IMR-90 (cell line): ENCODE measurements around the gene PNPLA2. TPM values are rescaled to one million over a fixed set of nuclear protein-coding genes. Genes with fewer than 3 reads are reported as not detected.

Experiments used
- ATAC-seq: fragments of 200-7000 bp; cut with Tn5 transposase; 2 replicates; pipeline ENCODE4 v1.9.1; 2020; ENCODE audit warnings: low read depth, mild to moderate bottlenecking, moderate library complexity
- BruUV-seq: library from RNA; stranded (reverse); fragments of 400-500 nt; replicated peaks from 2 replicates; lab custom pipeline; 2021; lab: Mats Ljungman, UMichigan
- CTCF ChIA-PET: fragments of 300-600 bp; formaldehyde crosslinking; extraction: SDS; loops from one replicate; lab custom pipeline; 2021; ENCODE audit warnings: antibody characterized with exemption; lab: Yijun Ruan, JAX
- POLR2A ChIA-PET: fragments of 300-600 bp; sonication (Branson Sonifier 250); formaldehyde crosslinking; loops from one replicate; lab custom pipeline; 2022; ENCODE audit warnings: antibody characterized with exemption; ENCODE audit not compliant: unreplicated experiment; lab: Charles Lee
- DNase-seq: peaks from one replicate; pipeline ENCODE4 v3.0.0; 2013
- H2AFZ ChIP-seq: replicated peaks from 2 replicates; pipeline ENCODE3; 2013; ENCODE audit warnings: low read length, mild to moderate bottlenecking; ENCODE audit not compliant: poor library complexity
- H2AK5ac ChIP-seq: 2 replicates; pipeline ENCODE4 v1.6.1; 2013; ENCODE audit warnings: low read depth, low read length, inconsistent platforms
- H2AK9ac ChIP-seq: replicated peaks from 2 replicates; pipeline ENCODE3; 2013; ENCODE audit warnings: mild to moderate bottlenecking, low read depth, low read length, moderate library complexity; ENCODE audit not compliant: poor library complexity
- H2BK120ac ChIP-seq: 2 replicates; pipeline ENCODE4 v1.6.1; 2013; ENCODE audit warnings: low read depth, low read length, inconsistent platforms
- H2BK15ac ChIP-seq: 3 replicates; pipeline ENCODE4 v1.6.1; 2013; ENCODE audit warnings: low read depth, low read length, inconsistent platforms
- H2BK20ac ChIP-seq: 2 replicates; pipeline ENCODE4 v1.6.1; 2013; ENCODE audit warnings: low read depth, mild to moderate bottlenecking, inconsistent platforms, low read length, moderate library complexity
- H2BK5ac ChIP-seq: 2 replicates; pipeline ENCODE4 v1.6.1; 2013; ENCODE audit warnings: mild to moderate bottlenecking, low read depth, low read length, inconsistent platforms; ENCODE audit not compliant: poor library complexity, severe bottlenecking
- H3K14ac ChIP-seq: replicated peaks from 2 replicates; pipeline ENCODE4 v1.6.1; 2013; ENCODE audit warnings: low read depth, low read length, inconsistent platforms
- H3K18ac ChIP-seq: 2 replicates; pipeline ENCODE4 v1.6.1; 2013; ENCODE audit warnings: low read depth, low read length, control low read depth
- H3K23ac ChIP-seq: 2 replicates; pipeline ENCODE4 v1.6.1; 2013; ENCODE audit warnings: low read depth, low read length, inconsistent platforms
- H3K27ac ChIP-seq: 2 replicates; pipeline ENCODE4 v1.5.1; 2013; ENCODE audit warnings: mild to moderate bottlenecking, control low read depth, low read length; ENCODE audit not compliant: insufficient read depth
- H3K27me3 ChIP-seq: 2 replicates; pipeline ENCODE4 v1.6.1; 2013; ENCODE audit warnings: low read length; ENCODE audit not compliant: control insufficient read depth, insufficient read depth
- H3K36me3 ChIP-seq: 2 replicates; pipeline ENCODE4 v1.6.1; 2013; ENCODE audit warnings: low read length, mixed read lengths; ENCODE audit not compliant: control insufficient read depth, insufficient read depth
- H3K4ac ChIP-seq: 2 replicates; pipeline ENCODE4 v1.6.1; 2013; ENCODE audit warnings: low read depth, low read length, inconsistent platforms
- H3K4me1 ChIP-seq: 2 replicates; pipeline ENCODE4 v1.6.1; 2013; ENCODE audit warnings: low read length, mixed read lengths; ENCODE audit not compliant: control insufficient read depth, insufficient read depth
- H3K4me2 ChIP-seq: 2 replicates; pipeline ENCODE4 v1.6.1; 2013; ENCODE audit warnings: low read depth, mild to moderate bottlenecking, control low read depth, low read length, moderate library complexity
- H3K4me3 ChIP-seq: 2 replicates; pipeline ENCODE4 v1.5.1; 2013; ENCODE audit warnings: low read depth, mild to moderate bottlenecking, control low read depth, low read length, moderate library complexity; ENCODE audit not compliant: insufficient read depth
- H3K56ac ChIP-seq: 2 replicates; pipeline ENCODE4 v1.6.1; 2013; ENCODE audit warnings: low read length, inconsistent platforms; ENCODE audit not compliant: insufficient read depth; ENCODE audit errors: extremely low read depth
- H3K79me1 ChIP-seq, 2 experiments: 2 replicates each; pipeline ENCODE4 v1.6.1; 2013; ENCODE audit warnings: low read length in 2 of 2, inconsistent platforms in 1 of 2, low read depth in 1 of 2
- H3K9ac ChIP-seq: 2 replicates; pipeline ENCODE4 v1.6.1; 2013; ENCODE audit warnings: low read depth, low read length, control low read depth
- H3K9me1 ChIP-seq: 2 replicates; pipeline ENCODE4 v1.6.1; 2013; ENCODE audit warnings: low read length, inconsistent platforms; ENCODE audit not compliant: insufficient read depth
- H3K9me3 ChIP-seq: 2 replicates; pipeline ENCODE4 v1.6.1; 2013; ENCODE audit warnings: low read length; ENCODE audit not compliant: control insufficient read depth, insufficient read depth
- H4K20me1 ChIP-seq: 2 replicates; pipeline ENCODE4 v1.6.1; 2013; ENCODE audit warnings: low read length, inconsistent platforms; ENCODE audit not compliant: insufficient read depth
- H4K5ac ChIP-seq: 2 replicates; pipeline ENCODE4 v1.6.1; 2013; ENCODE audit warnings: mild to moderate bottlenecking, low read depth, low read length, control low read depth
- H4K8ac ChIP-seq, 2 experiments: 2 replicates each; pipeline ENCODE4 v1.6.1; 2013; ENCODE audit warnings: low read depth in 2 of 2, low read length in 2 of 2, control low read depth in 1 of 2, inconsistent platforms in 1 of 2
- H4K91ac ChIP-seq: 2 replicates; pipeline ENCODE4 v1.6.1; 2013; ENCODE audit warnings: low read depth, low read length, inconsistent platforms; ENCODE audit not compliant: insufficient read depth
- BHLHE40 ChIP-seq: fragments of 150-350 bp; IDR thresholded peaks from 2 replicates; pipeline ENCODE4 v1.6.1; 2016; ENCODE audit warnings: mild to moderate bottlenecking, low read depth, low read length
- CEBPB ChIP-seq: IDR thresholded peaks from 2 replicates; pipeline ENCODE4 v1.6.1; 2012; ENCODE audit warnings: low read depth, low read length, improper control_type of control experiment
- CHD1 ChIP-seq: IDR thresholded peaks from 2 replicates; pipeline ENCODE4 v1.6.1; 2012; ENCODE audit warnings: low read depth, low read length, improper control_type of control experiment
- CTCF ChIP-seq: conservative IDR thresholded peaks from 2 replicates; pipeline ENCODE4 v1.5.1; 2012; ENCODE audit warnings: mild to moderate bottlenecking, low read depth, low read length, improper control_type of control experiment
- ELK1 ChIP-seq: fragments of 150-350 bp; IDR thresholded peaks from 2 replicates; pipeline ENCODE4 v1.6.1; 2016; ENCODE audit warnings: low read depth, mild to moderate bottlenecking, low read length, moderate library complexity, borderline replicate concordance
- MAFK ChIP-seq: IDR thresholded peaks from 2 replicates; pipeline ENCODE4 v1.6.1; 2012; ENCODE audit warnings: low read depth, low read length, improper control_type of control experiment
- RFX5 ChIP-seq: IDR thresholded peaks from 2 replicates; pipeline ENCODE4 v1.8.0; 2012; ENCODE audit warnings: low read depth, mild to moderate bottlenecking, low read length, moderate library complexity
- USF2 ChIP-seq: fragments of 150-350 bp; IDR thresholded peaks from 2 replicates; pipeline ENCODE4 v1.6.1; 2017; ENCODE audit warnings: mild to moderate bottlenecking, antibody characterized with exemption, low read length, low read depth
- WGBS, 2 experiments: methylation state at CpG; one replicate each; pipeline versions ENCODE4 v1.1.5 to v1.1.7; 2013; ENCODE audit warnings: missing lambda C conversion rate in 2 of 2; ENCODE audit not compliant: insufficient read length in 1 of 2; ENCODE audit errors: extremely low coverage in 2 of 2; 5-methylcytosine and 5-hydroxymethylcytosine counted together
- dilution Hi-C: fragments of 300-500 bp; cut with HindIII; formaldehyde crosslinking; loops from one replicate; pipeline ENCODE4 v1.14.3; 2018; ENCODE audit warnings: low sequenced_read_pairs; ENCODE audit not compliant: unreplicated experiment
- in situ Hi-C: fragments of 300-500 bp; cut with MboI; formaldehyde crosslinking; loops from 3 replicates; pipeline ENCODE4 v1.14.3; 2019; ENCODE audit warnings: low sequenced_read_pairs, inconsistent platforms, mixed read lengths
- intact Hi-C: fragments of 100-400 bp; cut with micrococcal nuclease; formaldehyde crosslinking; loops from 2 replicates; pipeline ENCODE4 v1.10.0; 2022
- polyA plus RNA-seq, 3 experiments: library from polyadenylated mRNA; depleted of rRNA; stranded (reverse); fragments of >200 nt; gene quantifications; 2 replicates each; pipeline ENCODE4 v1.2.3, GENCODE V29; 2012; ENCODE audit warnings: low replicate concordance in 1 of 3
- total RNA-seq: library from RNA; depleted of rRNA; stranded (reverse); fragments of >200 nt; gene quantifications from 2 replicates; pipeline ENCODE4 v1.2.3, GENCODE V29; 2012

The PNPLA2 gene
- total and polyA plus RNA-seq, 2 of the 4 experiments (the other 2 are of a cell fraction) = 7.0 to 94.3 TPM

- H2BK5ac ChIP-seq = no peak overlapping the region
- WGBS, 2 experiments = 95% methylated on average over 7 of the region's 49 CpGs; no CpG with 5 or more reads in 1 of the 2 experiments
- no peak overlapping the region for H3K4me3 ChIP-seq
- TF ChIP-seq CHD1 = no peak
- no peak for TF ChIP-seq CTCF
- TF ChIP-seq BHLHE40 = no peak
- TF ChIP-seq CEBPB = no peak
- no peak for TF ChIP-seq ELK1
- TF ChIP-seq MAFK = no peak
- TF ChIP-seq RFX5 = no peak
- TF ChIP-seq USF2 = no peak
- no peak overlapping the region for H2AK9ac ChIP-seq
- H3K18ac ChIP-seq = no peak overlapping the region
- H2AFZ ChIP-seq = no peak overlapping the region
- no peak for DNase-seq
- H3K9me1 ChIP-seq = peaks cover 6% of the 10 kb centered on the region; the same call in 1 of the 2 replicates
- no peak overlapping the region for H3K27ac ChIP-seq
- no peaks in the 10 kb centered on the region for H3K27me3 ChIP-seq
- H2BK20ac ChIP-seq = no peak overlapping the region
- H4K20me1 ChIP-seq = peaks cover 7% of the 10 kb centered on the region
- no peak for ATAC-seq
- H3K79me1 ChIP-seq = peaks cover 0 to 27% of the 10 kb centered on the region in 2 experiments; a peak in 3 of 4 replicates
- H3K9me3 ChIP-seq = no peaks in the 10 kb centered on the region
- H4K5ac ChIP-seq = no peak overlapping the region
- no peak overlapping the region for H4K91ac ChIP-seq
- no peak overlapping the region for H2AK5ac ChIP-seq
- H3K36me3 ChIP-seq = peaks cover 23% of the 10 kb centered on the region; the same call in 1 of the 2 replicates
- no peak overlapping the region for H3K23ac ChIP-seq
- POLR2A ChIA-PET = interaction anchor here (0.6 kb wide), 1 partner anchor 88 kb away, joined by 3 read pairs; no protein-coding TSS in a partner anchor
- intact Hi-C loops = no loop called here
- no TSS peak for BruUV-seq
- H3K56ac ChIP-seq = no peak overlapping the region
- no peak overlapping the region for H3K4ac ChIP-seq
- CTCF ChIA-PET = no interaction called here
- H4K8ac ChIP-seq = no peak overlapping the region
- H2BK120ac ChIP-seq = no peak overlapping the region
- H3K9ac ChIP-seq = no peak overlapping the region
- H3K4me2 ChIP-seq = no peak overlapping the region
- no peak overlapping the region for H2BK15ac ChIP-seq
- peaks cover 12% of the 10 kb centered on the region for H3K4me1 ChIP-seq
- H3K14ac ChIP-seq = no peak overlapping the region
- in situ Hi-C loops = no loop called here
- dilution Hi-C loops = no loop called here
These were observed 26.8 kb upstream of the PNPLA2 start for GRCh38 chr11:791658-792534.
